Smooth muscle cell (in vitro differentiated cells): ENCODE data around the gene BCL2L12. TPM values are rescaled to one million over a fixed set of nuclear protein-coding genes. Genes with fewer than 3 reads are reported as not detected.

Source experiments
- DNase-seq: peaks from one replicate; lab custom pipeline; 2025; ENCODE audit not compliant: unreplicated experiment; lab: John Stamatoyannopoulos, UW
- H2AFZ ChIP-seq: fragments of 200-600 bp; sonication (generic); 2 replicates; pipeline ENCODE4 v1.6.0; 2016; ENCODE audit warnings: antibody characterized with exemption, low read depth, mild to moderate bottlenecking
- H3F3A ChIP-seq: fragments of 200-600 bp; sonication (generic); 2 replicates; pipeline ENCODE4 v1.6.0; 2017; ENCODE audit warnings: antibody characterized with exemption, low read depth
- H3K27ac ChIP-seq: fragments of 200-600 bp; sonication (generic); 2 replicates; pipeline ENCODE4 v1.5.1; 2016; ENCODE audit warnings: low read depth, mild to moderate bottlenecking
- H3K27me3 ChIP-seq: fragments of 200-600 bp; sonication (generic); 2 replicates; pipeline ENCODE4 v1.6.1; 2016; ENCODE audit warnings: low read depth, mild to moderate bottlenecking
- H3K36me3 ChIP-seq: fragments of 200-600 bp; sonication (generic); 2 replicates; pipeline ENCODE4 v1.5.1; 2016; ENCODE audit warnings: low read depth
- H3K4me1 ChIP-seq: fragments of 200-600 bp; sonication (generic); 2 replicates; pipeline ENCODE4 v1.5.1; 2016; ENCODE audit warnings: low read depth
- H3K4me2 ChIP-seq: fragments of 200-600 bp; sonication (generic); 2 replicates; pipeline ENCODE4 v1.6.0; 2016; ENCODE audit warnings: mild to moderate bottlenecking
- H3K4me3 ChIP-seq: fragments of 200-600 bp; sonication (generic); 2 replicates; pipeline ENCODE4 v1.5.1; 2016; ENCODE audit warnings: mild to moderate bottlenecking
- H3K79me2 ChIP-seq: fragments of 200-600 bp; sonication (generic); 2 replicates; pipeline ENCODE4 v1.6.0; 2016; ENCODE audit warnings: low read depth, mild to moderate bottlenecking
- H3K9ac ChIP-seq: fragments of 200-600 bp; sonication (generic); 2 replicates; pipeline ENCODE4 v1.6.0; 2016; ENCODE audit warnings: low read depth
- H3K9me3 ChIP-seq: fragments of 200-600 bp; sonication (generic); replicated peaks from 2 replicates; pipeline ENCODE4 v1.5.1; 2016; ENCODE audit warnings: low read depth
- H4K20me1 ChIP-seq: fragments of 200-600 bp; sonication (generic); 2 replicates; pipeline ENCODE4 v1.6.0; 2016; ENCODE audit warnings: low read depth
- WGBS: methylation state at CpG from one replicate; pipeline ENCODE4 v1.1.7; 2016; ENCODE audit warnings: low lambda C conversion rate; 5-methylcytosine and 5-hydroxymethylcytosine counted together
- polyA plus RNA-seq: library from polyadenylated mRNA; unstranded; fragments of >200 nt; fragmentation: Nextera tagmentation; extraction: Ambion mirVana; gene quantifications from 2 replicates; pipeline ENCODE4 v1.2.1, GENCODE V29; 2016
- total RNA-seq: library from RNA; depleted of rRNA; stranded (reverse); fragments of >200 nt; gene quantifications from 2 replicates; pipeline ENCODE4 v1.2.3, GENCODE V29; 2014
- TF ChIP-seq, protein P1 (sequence below): fragments of 200-600 bp; sonication (generic); IDR thresholded peaks from 2 replicates; pipeline ENCODE4 v1.5.1; 2017; ENCODE audit warnings: borderline replicate concordance, mild to moderate bottlenecking, antibody characterized with exemption; ENCODE audit not compliant: insufficient read depth, poor library complexity, severe bottlenecking

Gene BCL2L12
- total and polyA plus RNA-seq, 2 experiments from 2014 or later: 10.8 to 34.0 TPM

GRCh38 chr19:49679771-49680413 lies 14.2 kb downstream of the BCL2L12 start:
- peaks cover 55% of the 10 kb centered on the region for H3K79me2 ChIP-seq
- H3K4me2 ChIP-seq: peak overlapping the region; percentile 85
- no peaks in the 10 kb centered on the region for H3K36me3 ChIP-seq
- no peak overlapping the region for H2AFZ ChIP-seq
- peaks cover 16% of the 10 kb centered on the region for H3K4me1 ChIP-seq
- H3F3A ChIP-seq: peaks cover 20% of the 10 kb centered on the region
- WGBS: 68% methylated on average over 10 of the region's 10 CpGs
- H3K9ac ChIP-seq: peak overlapping the region; percentile 8
- TF ChIP-seq, protein P1, sequence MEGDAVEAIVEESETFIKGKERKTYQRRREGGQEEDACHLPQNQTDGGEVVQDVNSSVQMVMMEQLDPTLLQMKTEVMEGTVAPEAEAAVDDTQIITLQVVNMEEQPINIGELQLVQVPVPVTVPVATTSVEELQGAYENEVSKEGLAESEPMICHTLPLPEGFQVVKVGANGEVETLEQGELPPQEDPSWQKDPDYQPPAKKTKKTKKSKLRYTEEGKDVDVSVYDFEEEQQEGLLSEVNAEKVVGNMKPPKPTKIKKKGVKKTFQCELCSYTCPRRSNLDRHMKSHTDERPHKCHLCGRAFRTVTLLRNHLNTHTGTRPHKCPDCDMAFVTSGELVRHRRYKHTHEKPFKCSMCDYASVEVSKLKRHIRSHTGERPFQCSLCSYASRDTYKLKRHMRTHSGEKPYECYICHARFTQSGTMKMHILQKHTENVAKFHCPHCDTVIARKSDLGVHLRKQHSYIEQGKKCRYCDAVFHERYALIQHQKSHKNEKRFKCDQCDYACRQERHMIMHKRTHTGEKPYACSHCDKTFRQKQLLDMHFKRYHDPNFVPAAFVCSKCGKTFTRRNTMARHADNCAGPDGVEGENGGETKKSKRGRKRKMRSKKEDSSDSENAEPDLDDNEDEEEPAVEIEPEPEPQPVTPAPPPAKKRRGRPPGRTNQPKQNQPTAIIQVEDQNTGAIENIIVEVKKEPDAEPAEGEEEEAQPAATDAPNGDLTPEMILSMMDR: no peak
- DNase-seq: no peak
- no peaks in the 10 kb centered on the region for H3K9me3 ChIP-seq
- peak overlapping the region; percentile 64 for H3K27ac ChIP-seq
- no peak overlapping the region for H3K4me3 ChIP-seq
- H3K27me3 ChIP-seq: no peaks in the 10 kb centered on the region
- H4K20me1 ChIP-seq: peaks cover 60% of the 10 kb centered on the region

- TF ChIP-seq, protein P1: peak; percentile 99
- Histone ChIP-seq H3K9me3 (no peaks in the 10 kb centered on the region), H3F3A (peaks cover 17% of the 10 kb centered on the region), H3K27ac (peak overlapping the region; percentile 64), H3K27me3 (no peaks in the 10 kb centered on the region), H3K79me2 (peaks cover 55% of the 10 kb centered on the region), H3K9ac (peak overlapping the region; percentile 8), H3K4me2 (peak overlapping the region; percentile 85), H3K4me3 (peak overlapping the region; percentile 37), H3K4me1 (peaks cover 16% of the 10 kb centered on the region), H2AFZ (no peak overlapping the region), H3K36me3 (no peaks in the 10 kb centered on the region), H4K20me1 (peaks cover 68% of the 10 kb centered on the region)
- peak; percentile 90 for DNase-seq
- 39% methylated on average over 38 of the region's 40 CpGs for WGBS
These were observed 15.0 kb downstream of the BCL2L12 start for GRCh38 chr19:49680421-49681351.

GRCh38 chr19:49681830-49682229 lies 16.1 kb downstream of the BCL2L12 start:
- Histone ChIP-seq H4K20me1 (peaks cover 70% of the 10 kb centered on the region), H3F3A (peaks cover 13% of the 10 kb centered on the region), H3K4me1 (peaks cover 16% of the 10 kb centered on the region), H2AFZ (no peak overlapping the region), H3K79me2 (peaks cover 55% of the 10 kb centered on the region), H3K36me3 (no peaks in the 10 kb centered on the region), H3K27ac (no peak overlapping the region), H3K4me2 (no peak overlapping the region), H3K9me3 (no peaks in the 10 kb centered on the region), H3K4me3 (no peak overlapping the region), H3K9ac (no peak overlapping the region), H3K27me3 (no peaks in the 10 kb centered on the region)
- WGBS: 97% methylated on average over 19 of the region's 19 CpGs
- no peak for DNase-seq
- TF ChIP-seq, protein P1: no peak
